Activated CD4-positive, alpha-beta T cell treated with anti-CD3 and anti-CD28 coated beads for 48 hours (primary cell): ENCODE results near the gene ABHD14A.

Experiments used
- DNase-seq: peaks from one replicate; pipeline ENCODE4 v3.0.0-alpha.2; 2020

Gene ABHD14A

DNA sequence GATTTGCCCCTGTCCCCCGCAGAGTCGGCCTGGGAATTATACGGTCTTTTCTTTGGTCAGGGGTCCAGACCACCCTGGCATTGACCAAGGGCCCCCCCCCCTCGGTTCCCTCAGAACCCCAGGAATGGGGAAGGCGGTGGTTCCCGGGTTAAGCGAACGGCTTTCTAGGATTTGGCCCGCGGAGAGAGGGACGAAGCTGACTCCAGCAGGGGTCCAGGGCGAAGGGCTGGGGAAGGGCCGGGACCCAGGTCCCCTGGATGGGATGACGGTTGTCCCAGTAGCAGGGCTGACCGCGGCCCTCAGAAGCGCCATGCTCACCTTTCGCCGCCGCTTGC is 33.4 kb upstream of the ABHD14A start:
- DNase-seq: no peak

DNA sequence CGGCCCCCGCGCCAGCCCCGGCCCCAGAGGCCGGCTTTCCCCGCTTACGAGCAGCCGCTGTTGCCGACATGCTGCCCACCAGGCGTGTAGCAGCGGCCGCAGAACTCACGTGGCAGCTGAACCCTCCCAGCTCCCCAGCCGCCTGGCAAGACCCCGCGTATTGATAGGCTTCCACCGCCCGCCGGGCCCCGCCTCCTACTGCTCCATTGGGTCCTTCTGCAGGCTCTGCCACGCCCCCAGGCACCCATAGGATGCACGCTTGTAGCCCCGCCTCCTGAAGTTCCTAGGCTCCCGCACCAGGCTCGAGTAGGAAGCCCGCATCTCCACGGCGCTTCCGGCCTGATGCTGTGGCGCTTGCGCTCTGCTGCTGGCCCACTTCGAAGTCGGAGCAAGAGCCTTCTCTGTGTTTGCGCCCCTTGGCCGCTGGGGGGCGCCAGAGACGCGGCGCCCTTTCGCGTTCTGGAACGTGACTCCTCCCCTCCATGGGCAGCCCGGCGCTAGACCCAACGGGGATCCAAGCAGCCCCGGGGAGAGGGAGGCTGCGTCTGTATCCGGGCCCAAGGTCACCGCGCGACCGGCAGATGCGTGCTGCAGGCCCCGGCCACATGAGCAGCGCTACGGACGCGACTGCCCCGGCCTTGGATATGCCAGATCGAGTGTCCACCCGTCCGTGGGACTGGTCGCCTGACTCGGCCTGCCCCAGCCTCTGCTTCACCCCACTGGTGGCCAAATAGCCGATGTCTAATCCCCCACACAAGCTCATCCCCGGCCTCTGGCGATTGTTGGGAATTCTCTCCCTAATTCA is 32.9 kb upstream of the ABHD14A start, which contains the start of the genes PARP3 and RRP9:
PARP3 (plus strand) TSS at position 566 of the 805 bp plus-strand sequence. CDS start 993 bp downstream, outside the sequence.
RRP9 (minus strand) TSS at position 107 of the 805 bp plus-strand sequence; CDS start at position 70, 37 bp downstream.
- DNase-seq: peak; percentile 100

GRCh38 chr3:51942603-51943450 is 32.0 kb upstream of the ABHD14A start:
- DNase-seq: peak; percentile 78

DNA sequence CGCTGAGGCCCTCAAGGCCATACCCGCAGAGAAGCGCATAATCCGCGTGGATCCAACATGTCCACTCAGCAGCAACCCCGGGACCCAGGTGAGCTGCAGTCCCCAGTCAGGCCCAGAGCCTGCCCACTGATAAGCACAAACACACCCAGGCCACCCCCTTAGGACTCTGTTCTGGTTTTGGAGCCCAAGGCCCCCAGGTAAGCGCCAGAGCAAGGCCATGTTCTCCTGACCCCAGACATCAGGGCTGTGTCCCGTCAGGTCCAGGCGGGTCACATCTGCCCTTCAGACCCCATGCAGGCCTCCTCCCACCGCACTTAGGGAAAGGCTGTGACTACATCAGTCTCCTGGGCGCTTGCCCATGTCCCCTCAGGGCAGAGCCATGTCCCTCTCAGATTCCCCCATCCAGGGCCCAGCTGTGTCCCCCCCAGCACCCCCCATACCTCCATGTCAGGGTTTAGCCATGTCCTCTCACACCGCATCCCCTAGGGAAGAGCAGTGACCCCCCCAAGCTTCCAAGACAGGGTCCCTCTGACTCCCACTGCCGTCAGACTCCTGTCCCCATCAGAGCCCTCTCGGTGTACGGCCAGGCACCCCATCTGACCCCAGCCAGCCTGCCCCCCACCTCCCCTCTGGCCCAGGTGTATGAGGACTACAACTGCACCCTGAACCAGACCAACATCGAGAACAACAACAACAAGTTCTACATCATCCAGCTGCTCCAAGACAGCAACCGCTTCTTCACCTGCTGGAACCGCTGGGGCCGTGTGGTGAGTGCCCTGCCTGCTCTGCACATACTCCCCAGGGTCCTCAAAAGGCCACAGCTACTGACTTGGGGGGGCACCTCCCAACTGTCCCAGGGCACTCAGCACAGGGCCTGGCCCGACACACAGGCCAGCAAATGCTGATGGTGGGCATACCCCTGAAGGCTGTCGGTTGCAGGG is 31.1 kb upstream of the ABHD14A start:
- no peak for DNase-seq

- DNase-seq: no peak
These were observed 30.3 kb upstream of the ABHD14A start for GRCh38 chr3:51944451-51945021.

GRCh38 chr3:51945031-51945840 is 29.6 kb upstream of the ABHD14A start:
- no peak for DNase-seq

GRCh38 chr3:51945926-51946705 is 28.7 kb upstream of the ABHD14A start:
- no peak for DNase-seq

DNA sequence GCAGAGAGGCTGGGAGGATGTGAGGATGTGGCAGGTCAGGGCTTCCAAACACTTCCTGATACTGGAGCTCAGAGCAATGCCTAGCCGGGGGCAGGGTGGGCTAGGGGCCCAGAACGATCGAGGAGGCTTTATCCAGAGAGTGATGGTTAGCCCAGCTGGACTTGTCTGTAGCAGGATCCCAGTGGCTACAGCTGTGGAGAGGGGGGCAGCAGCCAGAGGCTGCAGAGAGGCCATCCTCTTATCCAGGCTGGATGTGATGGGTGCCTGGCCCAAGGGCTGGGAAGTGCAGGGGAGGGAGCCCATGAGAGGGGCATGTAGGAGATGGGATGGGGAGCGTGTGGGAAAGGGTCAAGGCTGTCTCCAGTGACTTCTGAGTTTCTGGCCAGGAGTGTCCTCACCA is 28.1 kb upstream of the ABHD14A start:
- DNase-seq: no peak

- no peak for DNase-seq
These were observed 27.5 kb upstream of the ABHD14A start for GRCh38 chr3:51947215-51947900.

DNA sequence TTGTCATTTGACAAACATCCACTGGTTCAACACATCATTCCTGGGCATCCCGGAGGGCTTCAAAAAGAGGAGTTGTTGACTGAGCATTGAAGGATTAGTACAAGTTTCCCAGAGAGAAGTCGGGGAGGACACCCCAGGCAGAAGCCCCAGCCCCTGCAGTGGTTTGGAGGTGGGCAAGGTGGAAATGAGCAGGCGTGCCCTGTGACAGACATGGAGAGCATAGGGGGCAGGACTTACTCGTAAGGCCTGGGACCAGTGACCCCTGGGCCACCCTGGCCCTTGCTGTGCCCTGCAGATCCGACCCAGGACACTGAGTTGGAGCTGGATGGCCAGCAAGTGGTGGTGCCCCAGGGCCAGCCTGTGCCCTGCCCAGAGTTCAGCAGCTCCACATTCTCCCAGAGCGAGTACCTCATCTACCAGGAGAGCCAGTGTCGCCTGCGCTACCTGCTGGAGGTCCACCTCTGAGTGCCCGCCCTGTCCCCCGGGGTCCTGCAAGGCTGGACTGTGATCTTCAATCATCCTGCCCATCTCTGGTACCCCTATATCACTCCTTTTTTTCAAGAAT is 26.8 kb upstream of the ABHD14A start:
- DNase-seq: no peak

DNA sequence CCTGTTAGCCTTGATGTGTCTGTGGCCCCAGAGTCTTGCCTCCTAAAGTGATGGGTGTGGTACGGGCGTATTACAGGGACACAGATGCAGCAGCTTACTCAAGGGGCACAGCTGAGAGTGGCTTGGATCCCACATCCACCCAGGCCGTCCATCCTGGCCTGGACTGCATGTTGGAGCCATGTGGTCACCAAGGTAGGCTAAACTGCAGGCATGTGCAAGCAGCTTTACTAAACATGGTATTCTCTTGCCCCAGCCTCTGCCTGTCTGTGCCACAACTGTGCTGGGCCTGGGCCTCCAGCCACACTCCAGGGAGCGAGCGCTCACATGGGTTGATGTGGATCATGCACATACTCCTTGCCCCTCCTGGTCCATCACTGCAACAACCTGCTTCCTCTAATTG is 25.7 kb upstream of the ABHD14A start:
- no peak for DNase-seq

GRCh38 chr3:51950899-51951298 is 24.0 kb upstream of the ABHD14A start:
- DNase-seq: no peak

DNA sequence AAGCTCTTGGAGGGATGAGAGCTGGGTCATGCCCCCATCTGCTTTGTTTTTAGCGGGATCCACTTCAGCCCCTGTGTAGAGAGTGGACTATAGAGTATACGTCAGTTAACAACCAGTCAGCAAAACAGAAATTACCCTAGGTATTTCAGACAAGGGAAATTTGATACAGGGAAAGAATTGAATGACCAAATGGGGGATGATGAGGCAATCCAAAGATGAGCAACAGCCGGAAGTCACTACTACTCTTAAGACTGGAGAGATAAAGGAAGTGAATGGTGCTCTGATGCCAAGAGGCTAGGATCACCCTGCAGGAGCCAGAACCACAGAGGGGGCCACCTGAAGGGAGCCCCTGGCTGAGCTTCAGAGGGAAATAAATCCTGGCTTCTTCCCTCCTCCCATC is 21.4 kb upstream of the ABHD14A start:
- DNase-seq: no peak

DNA sequence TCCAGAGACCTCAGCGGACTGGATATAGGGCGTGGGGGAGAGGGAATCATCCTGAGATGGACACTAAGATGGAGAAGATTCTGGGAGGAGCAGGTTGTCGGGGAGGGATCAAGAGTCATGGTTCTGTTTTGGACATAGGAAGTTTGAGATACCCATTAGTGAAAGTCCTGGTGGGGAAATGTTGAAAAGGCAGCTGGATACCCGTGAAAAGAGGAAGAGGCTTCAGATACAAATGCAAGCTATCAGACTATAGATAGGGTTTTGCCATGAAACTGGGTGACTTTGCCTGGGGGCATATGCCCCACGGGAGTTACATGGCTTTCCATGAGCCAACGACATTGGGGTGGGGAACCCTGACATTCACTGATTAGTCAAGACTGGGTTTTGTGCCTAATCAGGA is 20.8 kb upstream of the ABHD14A start:
- no peak for DNase-seq

DNA sequence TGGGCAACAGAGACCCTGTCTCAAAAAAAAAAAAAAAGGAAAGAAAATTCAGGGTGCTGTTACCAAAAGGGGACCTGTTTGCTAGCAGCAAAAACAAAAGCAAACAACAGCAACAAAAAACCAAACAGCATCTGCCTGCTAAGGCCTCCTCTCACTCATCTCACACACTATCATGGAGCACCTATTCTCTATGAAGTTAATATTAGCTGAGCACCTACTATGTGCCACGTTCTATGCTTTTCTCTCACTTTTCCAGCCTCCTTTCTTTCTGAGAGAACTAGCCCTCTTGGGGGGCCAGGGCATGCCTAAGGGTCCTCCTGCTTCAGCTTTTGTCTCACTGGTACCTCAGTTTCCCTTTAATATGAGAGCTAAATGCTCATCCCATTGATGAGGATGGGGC is 20.2 kb upstream of the ABHD14A start:
- no peak for DNase-seq

GRCh38 chr3:51955175-51955892 is 19.5 kb upstream of the ABHD14A start, which contains the start of gene GPR62:
GPR62 (plus strand) TSS chr3:51955381; CDS start chr3:51955653, 272 bp downstream.
- no peak for DNase-seq

DNA sequence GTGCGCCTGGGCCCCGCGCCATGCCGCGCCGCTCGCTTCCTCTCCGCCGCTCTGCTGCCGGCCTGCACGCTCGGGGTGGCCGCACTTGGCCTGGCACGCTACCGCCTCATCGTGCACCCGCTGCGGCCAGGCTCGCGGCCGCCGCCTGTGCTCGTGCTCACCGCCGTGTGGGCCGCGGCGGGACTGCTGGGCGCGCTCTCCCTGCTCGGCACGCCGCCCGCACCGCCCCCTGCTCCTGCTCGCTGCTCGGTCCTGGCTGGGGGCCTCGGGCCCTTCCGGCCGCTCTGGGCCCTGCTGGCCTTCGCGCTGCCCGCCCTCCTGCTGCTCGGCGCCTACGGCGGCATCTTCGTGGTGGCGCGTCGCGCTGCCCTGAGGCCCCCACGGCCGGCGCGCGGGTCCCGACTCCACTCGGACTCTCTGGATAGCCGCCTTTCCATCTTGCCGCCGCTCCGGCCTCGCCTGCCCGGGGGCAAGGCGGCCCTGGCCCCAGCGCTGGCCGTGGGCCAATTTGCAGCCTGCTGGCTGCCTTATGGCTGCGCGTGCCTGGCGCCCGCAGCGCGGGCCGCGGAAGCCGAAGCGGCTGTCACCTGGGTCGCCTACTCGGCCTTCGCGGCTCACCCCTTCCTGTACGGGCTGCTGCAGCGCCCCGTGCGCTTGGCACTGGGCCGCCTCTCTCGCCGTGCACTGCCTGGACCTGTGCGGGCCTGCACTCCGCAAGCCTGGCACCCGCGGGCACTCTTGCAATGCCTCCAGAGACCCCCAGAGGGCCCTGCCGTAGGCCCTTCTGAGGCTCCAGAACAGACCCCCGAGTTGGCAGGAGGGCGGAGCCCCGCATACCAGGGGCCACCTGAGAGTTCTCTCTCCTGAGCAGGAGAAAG is 18.7 kb upstream of the ABHD14A start:
- peak; percentile 57 for DNase-seq
